Calu3 (cell line): ENCODE measurements around the gene INPP5F. TPM values are rescaled to one million over a fixed set of nuclear protein-coding genes. Genes with fewer than 3 reads are reported as not detected.

Experiments used
- BruUV-seq: library from RNA; stranded (reverse); fragments of 400-500 nt; replicated peaks from 2 replicates; lab custom pipeline; 2021; lab: Mats Ljungman, UMichigan
- CTCF ChIA-PET: fragments of 300-600 bp; sonication (Branson Sonifier 250); formaldehyde crosslinking; loops from one replicate; lab custom pipeline; 2022; ENCODE audit warnings: antibody characterized with exemption; lab: Charles Lee
- DNase-seq: peaks from one replicate; pipeline ENCODE4 v3.0.0; 2022
- H3K27ac Mint-ChIP-seq: one replicate; pipeline ENCODE4 v1.8.0; 2022; ENCODE audit warnings: mixed read lengths; ENCODE audit not compliant: unreplicated experiment
- H3K27me3 Mint-ChIP-seq: one replicate; pipeline ENCODE4 v1.8.0; 2022; ENCODE audit warnings: mixed read lengths; ENCODE audit not compliant: unreplicated experiment
- H3K36me3 Mint-ChIP-seq: one replicate; pipeline ENCODE4 v1.8.0; 2022; ENCODE audit warnings: mild to moderate bottlenecking, moderate library complexity, mixed read lengths; ENCODE audit not compliant: insufficient read depth, unreplicated experiment
- H3K4me1 Mint-ChIP-seq: one replicate; pipeline ENCODE4 v1.8.0; 2022; ENCODE audit warnings: mild to moderate bottlenecking, low read depth, mixed read lengths; ENCODE audit not compliant: unreplicated experiment
- H3K4me3 Mint-ChIP-seq: one replicate; pipeline ENCODE4 v1.8.0; 2022; ENCODE audit warnings: mild to moderate bottlenecking, low read depth, moderate library complexity, mixed read lengths; ENCODE audit not compliant: unreplicated experiment
- H3K9me3 Mint-ChIP-seq: one replicate; pipeline ENCODE4 v1.8.0; 2022; ENCODE audit warnings: low read depth, mixed read lengths; ENCODE audit not compliant: unreplicated experiment
- CTCF ChIP-seq: fragments of 200-600 bp; IDR thresholded peaks from one replicate; pipeline ENCODE4 v1.8.0; 2022; ENCODE audit warnings: antibody characterized with exemption; ENCODE audit not compliant: unreplicated experiment
- intact Hi-C: fragments of 100-400 bp; cut with micrococcal nuclease; formaldehyde crosslinking; loops from one replicate; pipeline ENCODE4 v1.10.0; 2022; ENCODE audit not compliant: unreplicated experiment
- total RNA-seq: library from RNA; stranded (reverse); gene quantifications from 2 replicates; pipeline ENCODE4 v1.2.3, GENCODE V29; 2022

Gene INPP5F
- total RNA-seq, 1 experiment from 2014 or later = 6.9 TPM

DNA sequence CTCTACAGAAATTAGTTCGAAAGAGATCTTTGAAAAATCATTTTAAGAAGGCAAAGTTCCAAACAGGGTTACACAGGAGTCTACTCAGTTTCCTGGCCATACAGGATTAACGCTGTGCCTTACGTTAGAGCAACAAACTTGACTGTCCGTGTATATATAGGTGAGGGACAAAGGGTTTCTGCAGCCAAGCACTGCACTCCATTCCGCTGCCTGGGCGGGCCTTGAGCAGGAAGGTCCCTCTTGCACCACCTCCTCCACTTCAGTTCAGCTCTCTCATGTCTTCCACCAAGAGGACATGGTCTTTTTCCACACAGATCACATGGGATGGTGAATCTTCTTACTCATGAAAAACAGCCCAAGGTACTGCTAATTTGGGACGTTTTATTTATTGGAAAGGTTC lies 103.6 kb downstream of the INPP5F start:
- H3K9me3 Mint-ChIP-seq = no peaks in the 10 kb centered on the region
- no peak overlapping the region for H3K27ac Mint-ChIP-seq
- H3K4me3 Mint-ChIP-seq = no peak overlapping the region
- peaks cover 7% of the 10 kb centered on the region for H3K4me1 Mint-ChIP-seq
- CTCF ChIA-PET = no interaction called here
- no peak for DNase-seq
- no peak for TF ChIP-seq CTCF
- peaks cover 12% of the 10 kb centered on the region for H3K36me3 Mint-ChIP-seq
- H3K27me3 Mint-ChIP-seq = no peaks in the 10 kb centered on the region
- BruUV-seq = no TSS peak
- intact Hi-C loops = no loop called here

DNA sequence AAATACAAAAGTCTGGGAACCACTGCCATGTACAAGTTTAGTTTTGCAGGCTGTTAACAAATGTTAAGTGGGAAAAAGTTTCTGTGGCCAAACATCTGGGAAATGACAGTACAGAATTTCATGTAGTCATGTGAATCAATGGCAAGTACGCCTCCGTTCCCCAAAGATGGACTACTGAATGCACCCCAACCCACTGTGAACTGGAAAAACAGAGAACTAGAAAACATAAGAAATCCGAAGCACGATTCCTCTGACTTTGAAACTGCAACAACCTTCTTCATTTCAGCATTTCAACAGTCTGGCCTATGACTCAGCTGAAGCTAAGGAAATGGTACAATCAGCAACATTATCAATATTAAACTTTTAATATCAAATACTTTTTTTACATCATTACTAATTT lies 105.0 kb downstream of the INPP5F start:
- intact Hi-C loops = loop anchor here (5.0 kb wide), 2 partner anchors 79 to 144 kb away; no protein-coding TSS in a partner anchor
- DNase-seq = no peak
- no TSS peak for BruUV-seq
- Mint-ChIP-seq H3K27ac (no peak overlapping the region), H3K4me1 (peaks cover 8% of the 10 kb centered on the region), H3K36me3 (peaks cover 19% of the 10 kb centered on the region), H3K4me3 (no peak overlapping the region), H3K27me3 (no peaks in the 10 kb centered on the region), H3K9me3 (no peaks in the 10 kb centered on the region)
- TF ChIP-seq CTCF = no peak
- CTCF ChIA-PET = no interaction called here

- Mint-ChIP-seq H3K36me3 (peaks cover 19% of the 10 kb centered on the region), H3K27me3 (no peaks in the 10 kb centered on the region), H3K9me3 (no peaks in the 10 kb centered on the region), H3K4me1 (peaks cover 8% of the 10 kb centered on the region), H3K27ac (no peak overlapping the region), H3K4me3 (no peak overlapping the region)
- BruUV-seq = no TSS peak
- intact Hi-C loops = loop anchor here (5.0 kb wide), 2 partner anchors 79 to 144 kb away; no protein-coding TSS in a partner anchor
- TF ChIP-seq CTCF = no peak
- no peak for DNase-seq
- CTCF ChIA-PET = no interaction called here
These were observed 105.8 kb downstream of the INPP5F start for GRCh38 chr10:119831656-119832055.

DNA sequence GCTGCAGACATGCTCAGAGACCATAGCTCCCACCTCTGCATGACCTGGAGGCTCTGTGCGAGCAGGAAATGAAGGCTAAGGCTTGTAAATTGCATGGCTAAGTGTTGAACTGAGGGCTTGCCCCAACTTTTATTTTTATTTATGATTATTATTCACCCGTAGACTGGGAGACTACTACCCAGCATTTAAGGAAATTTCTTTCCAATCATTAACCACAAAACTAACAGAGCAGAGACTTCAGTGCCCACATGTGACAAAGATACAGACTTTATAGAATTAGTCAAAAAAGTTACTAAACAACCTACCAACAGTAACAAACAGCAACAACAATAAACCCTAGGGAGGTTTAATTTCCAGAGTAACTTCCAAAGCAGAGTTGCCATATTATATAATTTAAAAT lies 107.1 kb downstream of the INPP5F start:
- intact Hi-C loops = loop anchor here (5.0 kb wide), 2 partner anchors 81 to 146 kb away; no protein-coding TSS in a partner anchor
- BruUV-seq = no TSS peak
- no peak for TF ChIP-seq CTCF

More for the DNA sequence above, 107.1 kb downstream of the INPP5F start:
- H3K36me3 Mint-ChIP-seq = peaks cover 19% of the 10 kb centered on the region
- H3K4me1 Mint-ChIP-seq = peaks cover 8% of the 10 kb centered on the region
- H3K4me3 Mint-ChIP-seq = no peak overlapping the region
- H3K27me3 Mint-ChIP-seq = no peaks in the 10 kb centered on the region
- CTCF ChIA-PET = interaction anchor here (0.6 kb wide), 1 partner anchor 199 kb away, joined by 3 read pairs; no protein-coding TSS in a partner anchor
- no peak overlapping the region for H3K27ac Mint-ChIP-seq
- DNase-seq = no peak
- no peaks in the 10 kb centered on the region for H3K9me3 Mint-ChIP-seq
